ENCODE data around the gene ADCY9.

The ADCY9 gene

GRCh38 chr16:4136229-4136813, 20.1 kb upstream of the ADCY9 start:
- TF ChIP-seq CTCF (conservative IDR thresholded peaks at IDR 0.05) = no peak

GRCh38 chr16:4135537-4135936, 19.3 kb upstream of the ADCY9 start:
- H3K27ac ChIP-seq = no peak overlapping the region
- TF ChIP-seq CTCF (conservative IDR thresholded peaks at IDR 0.05) = no peak

More at GRCh38 chr16:4136229-4136813, 20.1 kb upstream of the ADCY9 start:
- H3K27ac ChIP-seq = no peak overlapping the region

- H3K27ac ChIP-seq = no peak overlapping the region
- TF ChIP-seq CTCF (conservative IDR thresholded peaks at IDR 0.05) = no peak
These were observed 17.7 kb upstream of the ADCY9 start for GRCh38 chr16:4133897-4134372.

- no peak overlapping the region for H3K27ac ChIP-seq
- TF ChIP-seq CTCF (conservative IDR thresholded peaks at IDR 0.05) = no peak
These were observed 15.4 kb upstream of the ADCY9 start for GRCh38 chr16:4131621-4132020.

- no peak for TF ChIP-seq CTCF (conservative IDR thresholded peaks at IDR 0.05)
- H3K27ac ChIP-seq = no peak overlapping the region
These were observed 8.5 kb upstream of the ADCY9 start for GRCh38 chr16:4124535-4125294.

GRCh38 chr16:4123616-4124300, 7.5 kb upstream of the ADCY9 start:
- H3K27ac ChIP-seq = no peak overlapping the region
- TF ChIP-seq CTCF (conservative IDR thresholded peaks at IDR 0.05) = no peak

GRCh38 chr16:4120176-4120575, 3.9 kb upstream of the ADCY9 start:
- H3K27ac ChIP-seq = no peak overlapping the region
- TF ChIP-seq CTCF (conservative IDR thresholded peaks at IDR 0.05) = no peak
